Left ventricle myocardium superior (tissue), 1 donor: ENCODE data around the gene SUOX. TPM values are rescaled to one million over a fixed set of nuclear protein-coding genes. Genes with fewer than 3 reads are reported as not detected.
"Not testable (repeated sequence)": the region's sequence is repeated elsewhere in the genome, so short reads cannot be mapped to it uniquely, and the experiment has no call there.

Experiments
- ATAC-seq: fragments of 200-7000 bp; cut with Tn5 transposase; one replicate; pipeline ENCODE4 v1.9.1; 2020; ENCODE audit warnings: mild to moderate bottlenecking, moderate library complexity
- DNase-seq: peaks from one replicate; pipeline ENCODE4 v3.0.0-alpha.2; 2020
- intact Hi-C: fragments of 100-400 bp; cut with micrococcal nuclease; formaldehyde crosslinking; loops from one replicate; pipeline ENCODE4 v1.11.0; 2022
- total RNA-seq: library from RNA; stranded (reverse); fragmentation: NEBNext Ultra II Directional; extraction: Animal tissue kit (Norgen Biotek cat#: 25700); gene quantifications from one replicate; pipeline ENCODE4 v1.2.1, GENCODE V29; 2021
- donor health status: DM: no; HTN: yes; CAD: no; lungs with severe emphysema.

The SUOX gene
- total RNA-seq, 1 donor from 2014 or later = 27.9 TPM

DNA sequence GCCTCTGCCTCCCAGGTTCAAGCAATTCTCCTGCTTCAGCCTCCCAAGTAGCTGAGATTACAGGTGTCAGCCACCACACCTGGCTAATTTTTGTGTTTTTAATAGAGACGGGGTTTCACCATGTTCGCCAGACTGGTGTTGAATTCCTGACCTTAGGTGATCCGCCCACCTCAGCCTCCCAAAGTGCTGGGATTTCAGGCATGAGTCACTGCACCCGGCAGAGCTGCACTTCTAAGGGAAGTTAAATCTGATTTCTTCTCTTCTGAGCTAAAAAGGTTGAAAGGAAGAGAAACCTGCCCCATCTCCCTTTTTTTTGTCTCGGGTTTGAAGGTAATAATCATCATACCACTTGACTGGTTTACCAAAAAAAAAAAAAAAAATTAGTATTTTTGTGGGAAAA is 15.2 kb upstream of the SUOX start:
- ATAC-seq, intact Hi-C loops, DNase-seq: not testable (repeated sequence)

GRCh38 chr12:55982319-55982936 is 14.6 kb upstream of the SUOX start:
- DNase-seq = no peak
- intact Hi-C loops = no loop called here
- ATAC-seq = no peak

DNA sequence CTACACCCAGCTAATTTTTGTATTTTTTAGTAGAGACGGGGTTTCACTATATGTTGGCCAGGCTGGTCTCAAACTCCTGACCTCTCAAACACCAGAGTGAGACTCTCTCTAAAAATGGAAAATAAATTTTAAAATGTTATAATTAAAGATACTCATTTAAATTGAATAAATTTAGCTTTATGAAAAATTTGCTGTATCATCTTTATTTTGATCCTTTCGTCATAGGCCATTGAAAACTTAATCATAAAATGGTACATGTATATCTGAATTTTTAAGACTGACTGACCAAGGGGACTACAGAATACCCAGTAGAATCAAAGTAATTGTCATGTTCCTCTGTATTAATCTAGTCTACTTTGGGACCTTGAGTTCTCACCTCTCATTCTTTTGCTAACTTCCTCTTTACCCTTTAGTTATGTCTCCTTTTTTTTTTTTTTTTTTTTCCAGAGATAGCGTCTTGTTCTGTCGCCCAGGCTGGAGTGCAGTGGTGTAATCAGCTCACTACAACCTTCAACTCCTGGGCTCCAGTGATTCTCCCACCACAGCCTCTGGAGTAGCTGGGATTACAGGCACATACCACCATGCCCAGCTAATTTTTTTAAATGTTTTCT is 13.7 kb upstream of the SUOX start:
- ATAC-seq = peak; percentile 44

GRCh38 chr12:55984861-55985260 is 12.2 kb upstream of the SUOX start:
- intact Hi-C loops = no loop called here
- no peak for DNase-seq
- no peak for ATAC-seq

More for the DNA sequence above, 13.7 kb upstream of the SUOX start:
- intact Hi-C loops = no loop called here
- no peak for DNase-seq

GRCh38 chr12:55985341-55985740 is 11.7 kb upstream of the SUOX start:
- intact Hi-C loops = no loop called here
- ATAC-seq (no peak), DNase-seq (no peak)

DNA sequence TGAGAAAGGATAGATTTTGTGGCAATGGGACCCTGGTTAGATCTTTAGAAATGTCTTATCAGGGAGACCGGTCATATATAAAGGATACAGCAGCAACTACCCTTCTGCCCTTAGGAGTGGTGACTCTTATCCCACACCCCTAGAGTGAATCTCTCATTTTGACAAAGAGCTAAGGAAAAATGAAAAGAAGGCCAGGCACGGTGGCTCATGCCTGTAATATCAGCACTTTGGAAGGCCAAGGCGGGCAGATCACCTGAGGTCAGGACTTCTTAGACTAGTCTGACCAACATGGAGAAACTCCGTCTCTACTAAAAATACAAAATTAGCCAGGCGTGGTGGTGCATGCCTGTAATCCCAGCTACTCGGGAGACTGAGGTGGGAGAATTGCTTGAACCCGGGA is 11.1 kb upstream of the SUOX start:
- intact Hi-C loops, ATAC-seq, DNase-seq: not testable (repeated sequence)

DNA sequence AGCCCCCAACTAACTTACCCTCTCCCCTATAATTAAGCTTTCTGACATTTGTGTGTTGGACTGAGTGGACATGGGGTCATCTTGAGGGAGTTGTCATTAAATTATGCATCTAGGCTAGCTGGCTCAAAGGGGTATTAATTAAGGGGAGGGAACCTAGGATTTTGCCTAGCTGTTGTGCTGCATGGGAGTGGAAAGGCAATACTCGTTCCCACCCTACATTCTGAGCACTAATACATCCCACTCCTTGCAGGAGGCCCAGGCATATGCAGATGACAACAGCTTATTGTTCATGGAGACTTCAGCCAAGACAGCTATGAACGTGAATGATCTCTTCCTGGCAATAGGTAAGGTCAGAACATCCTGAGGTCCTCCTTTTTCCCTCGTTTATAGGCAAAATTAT is 6.0 kb upstream of the SUOX start:
- ATAC-seq = no peak
- intact Hi-C loops = no loop called here
- no peak for DNase-seq

DNA sequence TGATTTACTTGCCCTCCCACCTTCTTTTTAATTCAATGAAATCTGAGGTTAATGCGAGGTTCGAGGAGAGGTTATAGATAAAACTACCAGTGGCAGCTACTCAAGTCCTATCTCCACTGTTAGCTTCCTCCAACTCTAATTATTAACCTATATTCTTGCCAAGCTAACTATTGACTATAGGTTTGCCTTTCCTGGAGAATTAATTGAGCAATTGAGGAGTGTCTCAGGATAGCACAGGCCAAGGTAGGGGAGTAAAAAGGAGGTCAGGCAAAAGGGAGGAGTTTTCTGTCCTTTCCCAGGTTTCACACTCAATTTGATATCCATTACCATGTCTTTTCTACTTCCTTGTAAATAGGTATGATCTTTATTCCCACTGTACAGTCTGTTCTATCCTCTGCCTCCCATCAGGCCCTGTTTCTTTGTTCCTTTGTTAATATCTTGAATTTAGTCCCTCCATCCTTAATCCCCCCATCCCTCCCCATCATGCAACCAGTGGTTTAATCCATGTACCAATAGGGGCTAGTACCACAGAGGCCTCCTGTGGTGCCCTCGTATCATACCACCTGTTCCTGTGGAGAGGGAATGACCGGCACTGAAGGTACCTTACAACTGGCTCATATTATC is 3.7 kb upstream of the SUOX start:
- no peak for DNase-seq
- no peak for ATAC-seq
- intact Hi-C loops = no loop called here

DNA sequence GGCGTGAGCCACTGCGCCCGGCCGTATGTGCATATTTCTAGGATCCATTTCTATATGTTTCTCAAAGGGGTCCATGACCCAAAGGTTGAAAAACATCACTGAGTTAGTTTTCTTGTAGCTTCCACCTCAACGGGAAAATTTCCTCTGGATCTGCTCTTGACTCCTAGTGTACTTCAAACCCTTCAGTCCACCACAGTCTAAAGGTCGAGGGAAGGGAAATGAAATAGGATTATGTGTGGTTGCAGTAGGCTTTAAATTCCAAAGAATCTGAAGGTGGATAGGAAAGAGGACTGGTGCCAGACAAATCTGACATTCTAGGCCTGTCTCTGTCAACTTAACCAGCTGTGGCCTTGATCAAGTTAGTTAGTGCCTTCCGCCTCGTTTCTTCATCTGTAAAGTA is 1.7 kb upstream of the SUOX start:
- intact Hi-C loops = no loop called here
- no peak for DNase-seq
- ATAC-seq = no peak

DNA sequence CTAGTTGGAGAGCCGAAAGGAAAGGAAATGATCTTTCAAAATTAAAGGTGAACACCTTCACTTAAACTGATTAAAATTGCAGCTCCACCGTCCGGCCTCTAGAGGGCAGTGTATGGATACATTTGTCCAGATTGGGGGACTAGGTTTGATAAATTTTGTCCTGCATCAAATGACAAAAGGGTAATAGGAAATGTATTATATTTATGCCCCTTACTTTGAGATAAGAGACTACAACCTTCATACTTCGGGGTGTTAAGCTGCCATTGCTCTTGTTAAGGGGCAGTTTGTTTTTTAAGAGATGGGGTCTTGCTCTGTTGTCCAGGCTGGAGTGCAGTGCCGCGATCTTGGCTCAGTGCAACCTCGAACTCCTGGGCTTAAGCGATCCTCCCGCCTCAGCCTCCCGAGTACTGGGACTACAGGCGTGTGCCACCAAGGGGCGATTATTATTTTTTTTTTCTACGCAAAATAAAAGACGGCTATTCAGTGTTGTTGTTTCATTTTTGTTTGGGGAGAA is 818 bp upstream of the SUOX start:
- intact Hi-C loops = no loop called here
- DNase-seq (no peak), ATAC-seq (peak; percentile 53)

DNA sequence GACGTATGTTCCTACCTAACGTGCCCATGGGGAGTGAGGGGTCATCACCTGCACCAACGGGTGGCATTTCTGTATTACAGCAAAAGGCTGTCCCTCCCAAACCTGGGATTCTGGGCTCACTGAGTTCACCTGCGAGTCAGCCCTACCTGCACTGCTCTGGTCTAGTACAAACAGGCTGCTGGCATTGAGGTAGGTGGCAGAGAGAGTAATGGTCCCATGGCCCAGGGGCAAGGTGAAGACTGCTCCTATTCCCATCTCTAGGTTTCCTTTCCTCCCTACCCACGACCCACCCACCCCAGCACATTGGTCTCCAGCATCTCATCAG is 421 bp downstream of the SUOX start:
- ATAC-seq (peak; percentile 4), DNase-seq (no peak)
- intact Hi-C loops = no loop called here

- intact Hi-C loops, DNase-seq, ATAC-seq: not testable (repeated sequence)
Measured at GRCh38 chr12:55999522-55999921, 2.4 kb downstream of the SUOX start.

DNA sequence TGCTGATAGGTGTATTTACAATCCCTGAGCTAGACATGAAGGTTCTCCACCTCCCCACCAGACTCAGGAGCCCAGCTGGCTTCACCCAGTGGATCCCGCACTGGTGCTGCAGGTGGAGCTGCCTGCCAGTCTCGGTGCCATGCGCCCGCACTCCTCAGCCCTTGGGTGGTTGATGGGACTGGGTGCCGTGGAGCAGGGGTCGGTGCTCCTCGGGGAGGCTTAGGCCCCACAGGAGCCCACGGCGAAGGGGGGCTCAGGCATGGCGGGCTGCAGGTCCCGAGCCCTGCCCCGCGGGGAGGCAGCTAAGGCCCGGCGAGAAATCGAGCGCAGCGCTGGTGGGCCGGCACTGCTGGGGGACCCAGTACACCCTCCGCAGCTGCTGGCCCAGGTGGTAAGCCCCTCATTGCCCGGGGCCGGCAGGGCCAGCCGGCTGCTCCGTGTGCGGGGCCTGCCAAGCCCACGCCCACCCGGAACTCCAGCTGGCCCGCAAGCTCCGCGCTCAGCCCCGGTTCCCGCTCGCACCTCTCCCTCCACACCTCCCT is 3.0 kb downstream of the SUOX start:
- ATAC-seq, intact Hi-C loops, DNase-seq: not testable (repeated sequence)

DNA sequence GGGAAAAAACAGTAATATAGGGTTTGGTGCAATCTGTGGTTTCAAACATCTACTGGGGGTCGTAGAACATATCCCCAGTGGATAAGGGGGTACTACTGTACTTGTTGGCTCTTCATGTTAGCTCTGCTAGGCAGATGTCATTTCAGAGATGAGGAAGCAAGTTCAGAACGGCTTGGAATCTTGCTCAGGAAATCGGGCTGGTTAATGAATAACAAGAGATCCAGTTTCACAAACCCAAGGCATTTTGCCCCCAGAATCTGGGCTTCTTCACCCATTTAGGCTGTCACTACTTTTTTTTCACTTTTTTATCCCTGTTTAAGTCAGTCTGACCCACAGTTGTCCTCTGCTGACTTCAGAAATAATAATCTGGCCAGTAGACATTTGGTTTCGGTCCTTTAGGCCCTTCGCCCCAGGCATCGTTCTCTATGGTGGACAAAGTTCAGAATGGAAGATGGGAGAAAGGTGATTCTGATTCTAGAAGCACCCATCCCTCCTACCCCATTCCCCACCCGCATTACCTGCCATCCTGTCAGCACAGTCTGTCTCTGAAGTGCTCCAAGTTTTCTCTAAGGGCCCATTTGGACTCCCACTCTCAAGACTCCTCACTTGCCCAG is 4.5 kb downstream of the SUOX start:
- intact Hi-C loops = no loop called here
- no peak for ATAC-seq
- DNase-seq = no peak

- ATAC-seq, intact Hi-C loops, DNase-seq: not testable (repeated sequence)
Measured at GRCh38 chr12:56003376-56003775, 6.3 kb downstream of the SUOX start.

DNA sequence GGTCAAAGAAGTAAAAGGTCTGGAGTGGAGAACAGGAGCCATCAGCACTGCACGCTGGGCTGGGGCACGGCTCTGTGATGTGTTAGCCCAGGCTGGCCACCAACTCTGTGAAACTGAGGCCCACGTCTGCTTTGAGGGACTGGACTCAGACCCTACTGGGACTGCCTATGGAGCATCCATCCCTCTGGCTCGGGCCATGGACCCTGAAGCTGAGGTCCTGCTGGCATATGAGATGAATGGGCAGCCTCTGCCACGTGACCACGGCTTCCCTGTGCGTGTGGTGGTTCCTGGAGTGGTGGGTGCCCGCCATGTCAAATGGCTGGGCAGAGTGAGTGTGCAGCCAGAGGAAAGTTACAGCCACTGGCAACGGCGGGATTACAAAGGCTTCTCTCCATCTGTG is 7.1 kb downstream of the SUOX start:
- ATAC-seq (no peak), DNase-seq (no peak)
- intact Hi-C loops = no loop called here

- ATAC-seq (peak; percentile 88), DNase-seq (peak; percentile 74)
- intact Hi-C loops = no loop called here
Measured at GRCh38 chr12:56007564-56008559, 10.8 kb downstream of the SUOX start.

GRCh38 chr12:56010111-56010570 is 13.1 kb downstream of the SUOX start:
- intact Hi-C loops = no loop called here
- ATAC-seq (no peak), DNase-seq (no peak)
